Stimulated activated CD8-positive, alpha-beta memory T cell treated with anti-CD3 and anti-CD28 coated beads, Interleukin-12 subunit alpha, Interleukin-12 subunit beta, amount 100 ng/mL, for 1 hour (primary cell): ENCODE results near the gene HEATR3.

Source experiments
- DNase-seq: peaks from one replicate; pipeline ENCODE4 v3.0.0-alpha.2; 2020; ENCODE audit warnings: low read depth

HEATR3 gene

DNA sequence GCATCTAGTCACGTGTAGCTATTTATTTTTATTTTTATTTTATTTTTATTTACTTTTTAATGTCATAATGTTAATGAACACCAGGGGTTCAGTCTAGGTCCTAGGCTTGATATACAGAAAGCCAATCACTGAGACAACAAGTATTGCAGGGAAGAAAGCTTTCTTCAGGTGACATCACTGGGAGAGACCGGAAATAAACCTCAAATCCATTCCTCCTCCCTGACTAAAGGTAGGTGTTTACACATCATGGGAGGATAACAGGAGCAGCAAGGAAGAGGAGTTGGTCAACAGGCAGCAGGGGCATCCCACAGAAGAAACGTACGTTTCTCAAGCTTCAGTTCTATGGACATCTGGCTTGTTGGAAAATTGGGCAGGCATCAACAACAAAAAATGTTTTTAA lies 9.5 kb upstream of the HEATR3 start:
- no peak for DNase-seq

GRCh38 chr16:50058091-50058771 lies 7.5 kb upstream of the HEATR3 start:
- DNase-seq, result no peak

DNA sequence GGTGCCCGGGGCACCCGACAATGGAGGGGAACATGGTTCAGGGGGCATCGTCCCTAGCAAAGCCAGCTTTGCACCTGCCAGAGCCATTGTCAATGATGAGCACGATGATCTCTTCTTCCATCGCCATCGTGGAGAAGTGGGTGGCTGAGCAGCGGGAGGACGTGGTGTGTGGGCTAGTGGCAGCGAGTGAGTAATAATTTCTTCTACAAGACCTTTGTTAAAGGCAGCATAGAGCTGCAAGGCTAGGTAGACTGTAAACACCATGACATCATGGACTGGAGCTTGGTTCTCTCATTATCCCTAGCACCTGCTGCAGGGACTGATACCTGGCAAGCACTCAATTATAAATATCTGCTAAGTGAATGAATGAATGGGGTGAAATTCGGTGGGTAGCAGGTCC lies 6.7 kb upstream of the HEATR3 start:
- DNase-seq, result no peak

GRCh38 chr16:50059669-50060068 lies 6.1 kb upstream of the HEATR3 start:
- DNase-seq, result no peak

GRCh38 chr16:50061326-50061725 lies 4.4 kb upstream of the HEATR3 start:
- no peak for DNase-seq

DNA sequence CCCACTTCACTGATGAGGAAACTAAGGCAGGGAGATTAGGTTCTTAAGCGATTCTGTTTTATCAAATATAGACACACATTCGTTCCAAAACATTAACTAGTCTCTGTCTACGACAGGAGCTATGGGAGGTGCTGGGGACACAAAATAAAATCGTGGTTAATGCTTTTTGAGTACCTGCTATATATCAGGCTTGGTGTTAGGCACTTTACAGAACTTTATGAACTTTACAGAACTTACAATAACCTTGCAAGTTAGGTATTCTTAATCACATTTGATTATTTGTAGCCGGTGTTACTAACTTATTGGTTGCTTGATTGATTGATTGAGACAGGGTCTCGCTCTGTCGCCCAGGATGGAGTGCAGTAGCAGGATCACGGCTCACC lies 538 bp upstream of the HEATR3 start:
- DNase-seq, result no peak

DNA sequence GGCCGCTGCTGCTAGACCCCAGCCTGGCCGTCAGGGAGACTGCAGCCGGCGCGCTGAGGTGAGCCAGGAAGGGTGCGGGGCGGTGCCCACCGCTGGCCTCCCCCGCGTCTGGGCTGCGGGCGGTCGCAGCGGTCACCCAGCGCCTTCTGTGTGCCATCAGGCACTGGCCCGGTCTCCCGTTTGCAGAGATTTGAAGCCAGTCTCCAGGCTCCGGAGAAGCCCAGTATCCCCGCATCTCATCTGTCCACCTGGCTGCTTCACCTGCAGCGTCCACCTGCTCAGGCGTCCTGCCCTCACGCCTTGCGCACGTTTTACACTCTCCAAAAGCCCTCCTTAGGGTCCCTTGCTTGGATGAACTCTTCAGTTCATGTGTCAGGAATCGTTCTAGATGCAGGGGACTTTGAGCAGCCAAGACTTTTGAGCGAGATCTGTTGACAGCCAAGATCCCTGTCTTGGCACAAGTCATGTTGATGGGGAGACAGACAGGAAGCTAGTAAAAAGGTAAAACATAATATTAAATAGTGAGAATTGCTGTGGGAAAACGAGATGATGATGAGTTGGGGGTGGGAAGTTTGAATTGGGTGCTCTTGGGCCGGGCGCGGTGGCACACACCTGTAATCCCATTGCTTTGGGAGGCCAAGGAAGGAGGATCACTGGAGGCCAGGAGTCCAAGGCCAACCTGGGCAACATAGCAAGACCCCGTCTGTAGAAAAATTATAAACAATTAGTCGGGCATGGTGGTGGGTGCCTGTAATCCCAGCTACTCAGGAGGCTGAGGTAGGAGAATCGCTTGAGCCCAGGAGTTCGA lies 916 bp downstream of the HEATR3 start:
- DNase-seq, result no peak

GRCh38 chr16:50067290-50067853 lies 1.6 kb downstream of the HEATR3 start:
- DNase-seq, result peak; percentile 6

DNA sequence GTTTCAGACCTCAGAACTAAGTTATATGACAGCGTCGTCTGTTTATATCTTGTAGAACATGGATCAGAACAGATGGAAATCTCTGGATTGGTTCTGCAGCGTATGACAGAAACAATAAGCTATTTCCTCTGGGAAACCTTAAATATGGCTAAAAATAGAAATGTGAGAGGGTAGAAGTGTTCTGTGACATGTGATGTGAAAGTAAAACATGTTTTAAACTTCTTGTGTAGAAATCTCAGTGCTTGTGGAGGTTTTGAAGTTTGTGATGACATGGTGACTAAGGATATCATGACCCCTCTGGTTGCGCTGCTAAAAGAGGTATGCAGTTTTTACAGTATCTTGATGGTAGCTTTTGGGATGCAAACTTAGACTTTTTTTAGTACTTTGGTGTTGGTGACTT lies 2.8 kb downstream of the HEATR3 start:
- DNase-seq, result no peak

DNA sequence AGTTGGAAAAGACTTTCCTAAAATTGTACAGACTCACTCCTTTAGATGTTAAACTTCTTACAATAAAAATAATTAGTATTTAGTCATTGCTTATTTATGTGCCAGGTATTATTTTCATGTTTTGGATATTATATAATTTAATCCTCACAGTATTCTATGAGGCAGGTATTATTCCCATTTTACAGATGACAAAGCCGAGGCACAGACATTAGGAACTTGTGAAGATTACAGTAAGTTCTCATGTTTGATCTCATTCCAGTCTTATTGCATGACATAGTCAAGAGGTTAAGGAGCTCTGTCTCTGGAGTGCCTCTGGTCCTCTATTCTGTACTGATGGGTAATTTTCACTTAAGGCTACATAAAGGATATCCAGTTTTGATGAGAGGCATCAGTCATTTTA lies 3.3 kb downstream of the HEATR3 start:
- no peak for DNase-seq

- no peak for DNase-seq
Measured at GRCh38 chr16:50071075-50071671, 5.4 kb downstream of the HEATR3 start.

DNA sequence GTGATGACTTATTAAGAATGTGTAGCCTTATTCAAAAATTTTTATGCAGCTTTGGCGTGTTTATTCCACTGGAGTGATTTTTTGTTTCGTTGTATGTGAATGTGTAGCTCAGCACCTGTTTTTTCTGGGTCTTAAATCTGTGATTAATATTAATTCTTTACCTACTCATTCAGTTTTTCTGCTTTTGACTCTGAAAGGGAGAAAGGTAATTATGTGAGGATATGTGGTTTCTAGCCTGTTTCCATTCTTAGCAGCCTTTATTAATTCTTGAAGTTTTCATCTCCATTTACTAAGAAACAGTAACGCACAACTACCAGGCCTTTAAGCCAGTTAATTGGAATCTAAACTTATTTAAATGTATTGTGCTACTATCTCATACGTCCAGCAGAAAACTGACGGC lies 7.0 kb downstream of the HEATR3 start:
- DNase-seq, result no peak

DNA sequence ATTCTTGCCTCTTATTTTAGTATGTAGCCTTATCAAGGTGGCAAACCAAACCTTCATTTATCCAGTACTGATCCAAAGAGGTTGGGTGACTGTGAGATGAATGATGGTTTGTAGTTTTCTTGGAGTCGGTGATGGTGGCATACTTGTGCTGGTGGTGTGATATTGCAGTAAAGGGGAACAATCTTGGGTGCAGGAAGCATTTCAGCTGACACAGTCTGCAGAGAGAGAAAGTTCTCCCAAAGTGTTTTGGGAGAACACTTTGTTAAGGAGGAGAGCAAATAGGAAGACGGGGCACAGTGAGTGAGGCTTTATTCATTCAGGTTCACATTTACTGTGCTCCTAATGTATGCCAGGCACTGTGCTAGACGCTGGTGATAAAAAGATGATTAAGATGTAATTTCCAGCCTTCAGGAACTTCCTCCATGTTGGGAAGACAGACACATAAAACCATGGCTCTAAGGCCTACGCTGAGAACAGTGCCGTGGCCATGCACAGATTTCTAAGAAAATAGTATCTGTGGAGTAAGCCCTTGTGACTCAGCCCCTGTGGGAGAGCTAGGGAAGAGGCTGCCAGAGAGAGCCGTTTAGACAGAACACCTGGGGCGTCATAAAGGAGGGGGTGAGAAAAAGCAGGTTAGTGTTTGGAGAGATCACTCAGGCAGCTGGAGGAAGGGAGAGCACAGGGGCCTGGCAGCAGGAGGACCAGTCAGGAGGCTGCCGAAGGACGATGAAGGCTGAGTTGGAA lies 13.8 kb downstream of the HEATR3 start:
- no peak for DNase-seq

DNA sequence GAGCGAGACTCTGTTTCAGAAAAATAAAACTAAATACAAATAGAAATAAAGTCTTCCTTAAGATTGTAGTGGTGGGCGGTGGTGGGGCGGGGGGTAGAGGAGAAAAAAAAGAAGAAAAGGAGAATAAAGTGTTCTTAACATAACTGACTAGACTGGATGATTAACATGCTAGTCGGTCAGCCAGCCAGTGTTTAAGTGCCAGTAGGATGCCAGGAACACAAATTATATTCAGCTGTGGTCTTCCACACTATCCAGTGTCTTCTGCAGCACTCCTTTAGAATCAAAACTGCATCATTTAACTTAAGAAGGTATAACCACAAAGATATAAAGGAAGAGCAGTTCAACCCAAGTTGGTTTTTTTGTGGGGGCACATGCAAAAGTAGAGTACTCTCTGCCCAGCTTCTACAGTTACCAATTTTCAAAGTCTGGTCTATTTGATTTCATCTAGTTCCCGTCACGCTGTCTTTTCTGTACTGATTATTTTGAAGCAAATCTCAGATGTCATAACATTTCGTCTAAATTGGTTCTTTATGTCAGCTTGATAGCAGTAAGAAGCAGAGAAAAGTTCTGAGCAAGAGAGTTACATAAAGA lies 15.8 kb downstream of the HEATR3 start:
- DNase-seq, result no peak

DNA sequence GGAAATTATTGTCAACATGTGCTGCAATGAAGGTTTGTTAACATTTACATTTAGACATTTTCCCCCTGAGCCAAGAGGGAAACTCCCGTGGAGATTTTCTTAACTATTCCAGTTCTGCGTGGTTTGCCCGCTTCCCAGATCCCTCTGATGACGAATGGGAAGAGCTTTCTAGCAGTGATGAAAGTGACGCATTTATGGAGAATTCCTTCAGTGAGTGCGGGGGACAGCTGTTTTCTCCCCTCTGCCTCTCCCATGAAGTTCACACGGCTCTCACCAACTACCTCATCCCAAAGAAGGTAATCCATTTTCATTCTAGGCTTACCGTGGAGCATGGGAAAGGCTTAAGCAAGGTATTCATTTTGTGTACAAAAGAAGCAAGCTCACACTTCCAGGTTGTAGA lies 18.2 kb downstream of the HEATR3 start:
- DNase-seq, result no peak

DNA sequence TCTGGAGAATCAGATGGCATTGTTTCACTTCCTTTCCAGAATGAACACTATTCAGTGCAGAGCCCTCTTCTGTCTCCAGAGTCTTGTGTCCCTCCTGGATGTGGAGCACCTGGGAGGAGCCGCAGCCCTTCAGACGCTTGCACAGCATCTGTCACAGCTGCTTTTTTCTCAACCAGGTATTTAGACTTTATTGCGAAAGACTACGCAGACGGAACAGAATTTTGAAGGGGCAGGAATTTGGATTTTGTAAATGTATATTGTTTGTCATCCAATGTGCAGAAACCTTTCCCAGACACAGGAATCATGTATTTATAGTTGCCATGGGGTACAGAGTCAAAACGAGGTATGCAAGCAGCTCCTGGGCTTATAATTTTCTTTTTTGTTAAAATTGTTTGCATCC lies 20.4 kb downstream of the HEATR3 start:
- no peak for DNase-seq

DNA sequence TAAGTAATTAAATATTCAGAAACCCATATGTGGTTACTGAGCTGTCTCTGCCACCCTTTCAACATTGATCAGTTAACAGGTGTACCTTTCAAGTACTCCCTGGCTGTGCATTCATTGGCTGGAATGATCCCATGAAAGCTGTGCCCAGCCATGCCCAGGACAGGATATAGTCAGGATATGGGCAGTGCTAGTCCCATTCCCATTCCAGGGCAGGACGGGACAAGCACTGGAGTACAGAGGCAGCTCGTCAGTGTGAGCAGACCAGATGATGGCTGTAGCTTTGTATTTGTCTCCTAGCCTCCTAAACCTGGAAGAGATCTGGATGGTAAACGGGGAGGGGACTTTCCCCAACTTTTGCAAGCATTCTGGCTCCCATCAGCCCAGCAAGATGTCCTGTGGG lies 22.5 kb downstream of the HEATR3 start:
- DNase-seq, result no peak

- DNase-seq, result no peak
Measured at GRCh38 chr16:50092891-50093290, 27.1 kb downstream of the HEATR3 start.

- no peak for DNase-seq
Measured at GRCh38 chr16:50093607-50094539, 28.1 kb downstream of the HEATR3 start.

- no peak for DNase-seq
Measured at GRCh38 chr16:50096791-50097190, 31.0 kb downstream of the HEATR3 start.
